Effector CD4-positive, alpha-beta T cell (primary cell): ENCODE data around the gene TRPC1.

Source experiments
- DNase-seq: peaks from one replicate; pipeline ENCODE4 v3.0.0-alpha.2; 2020

The TRPC1 gene

GRCh38 chr3:142846779-142847577 lies 123.1 kb downstream of the TRPC1 start:
- DNase-seq: no peak

- no peak for DNase-seq
Measured at GRCh38 chr3:142849148-142849547, 125.3 kb downstream of the TRPC1 start.

- DNase-seq: no peak
Measured at GRCh38 chr3:142850395-142851023, 126.7 kb downstream of the TRPC1 start.

GRCh38 chr3:142852009-142852408 lies 128.2 kb downstream of the TRPC1 start:
- DNase-seq: no peak

GRCh38 chr3:142853270-142854168 lies 129.7 kb downstream of the TRPC1 start:
- no peak for DNase-seq

GRCh38 chr3:142857056-142857455 lies 133.2 kb downstream of the TRPC1 start:
- no peak for DNase-seq
